Tibial nerve (tissue), 4 donors: ENCODE data around the gene NNMT.

ENCODE experiments used
- CTCF ChIP-seq, 5 experiments: fragments of 200-600 bp in 3 of 5; fragments of 450-650 bp in 2 of 5; sonication (generic) in 3 of 5; IDR thresholded peaks; one replicate each; pipeline ENCODE4 v1.5.1; 2016 to 2019; ENCODE audit warnings: antibody characterized with exemption in 5 of 5, mild to moderate bottlenecking in 3 of 5, moderate library complexity in 2 of 5
- EP300 ChIP-seq, 2 donors: sonication (generic); formaldehyde crosslinking; IDR thresholded peaks; one replicate each; pipeline ENCODE4 v1.6.1; 2017; ENCODE audit warnings: antibody characterized with exemption in 2 of 2, mild to moderate bottlenecking in 1 of 2
- POLR2A ChIP-seq, 2 donors: fragments of 450-650 bp; IDR thresholded peaks; one replicate each; pipeline ENCODE4 v1.6.1; 2017; ENCODE audit warnings: antibody characterized with exemption in 2 of 2, mild to moderate bottlenecking in 2 of 2, moderate library complexity in 2 of 2

- no peak for TF ChIP-seq CTCF (IDR thresholded peaks at IDR 0.05)
- no peak for TF ChIP-seq POLR2A (IDR thresholded peaks at IDR 0.05)
- no peak for TF ChIP-seq EP300 (IDR thresholded peaks at IDR 0.05)
Observed at GRCh38 chr11:114259124-114259526, 37.1 kb upstream of the NNMT start.
